Suprapubic skin (tissue), 4 donors: ENCODE results near the gene NET1. TPM values are rescaled to one million over a fixed set of nuclear protein-coding genes. Genes with fewer than 3 reads are reported as not detected.

Experiments
- DNase-seq, 2 donors: peaks; one replicate each; pipeline ENCODE4 v3.0.0-alpha.2; 2019; ENCODE audit warnings: low spot score in 2 of 2
- H3K27ac ChIP-seq: fragments of 200-600 bp; sonication (generic); one replicate; pipeline ENCODE4 v1.5.1; 2019
- H3K27me3 ChIP-seq: fragments of 200-600 bp; sonication (generic); one replicate; pipeline ENCODE4 v1.5.1; 2019
- H3K36me3 ChIP-seq: fragments of 200-600 bp; sonication (generic); one replicate; pipeline ENCODE4 v1.5.1; 2019
- H3K4me1 ChIP-seq: fragments of 200-600 bp; sonication (generic); one replicate; pipeline ENCODE4 v1.5.1; 2019
- H3K4me3 ChIP-seq: fragments of 200-600 bp; sonication (generic); one replicate; pipeline ENCODE4 v1.5.1; 2019; ENCODE audit warnings: mild to moderate bottlenecking
- H3K9me3 ChIP-seq: fragments of 200-600 bp; sonication (generic); one replicate; pipeline ENCODE4 v1.5.1; 2019
- EP300 ChIP-seq: sonication (generic); formaldehyde crosslinking; IDR thresholded peaks from one replicate; pipeline ENCODE4 v1.6.1; 2017; ENCODE audit warnings: antibody characterized with exemption
- POLR2A ChIP-seq, 2 donors: fragments of 450-650 bp; IDR thresholded peaks; one replicate each; pipeline ENCODE4 v1.6.1; 2017; ENCODE audit warnings: antibody characterized with exemption in 2 of 2, mild to moderate bottlenecking in 2 of 2, moderate library complexity in 2 of 2
- POLR2AphosphoS5 ChIP-seq, 3 donors: sonication (generic); formaldehyde crosslinking; IDR thresholded peaks; one replicate each; pipeline ENCODE4 v1.6.1; 2017; ENCODE audit warnings: antibody characterized with exemption in 3 of 3
- WGBS: methylation state at CpG from one replicate; pipeline ENCODE4 v1.1.5; 2018; 5-methylcytosine and 5-hydroxymethylcytosine counted together
- total RNA-seq, 4 donors: library from RNA; depleted of rRNA; stranded (reverse); fragments of >200 nt; gene quantifications; one replicate each; pipeline ENCODE4 v1.1.0, GENCODE V29; 2016
- TF ChIP-seq, protein P1 (sequence below), 2 donors: fragments of 200-600 bp in 1 of 2; fragments of 450-650 bp in 1 of 2; sonication (generic) in 1 of 2; IDR thresholded peaks; one replicate each; pipeline ENCODE4 v1.5.1; 2016 to 2019; ENCODE audit warnings: antibody characterized with exemption in 2 of 2, mild to moderate bottlenecking in 1 of 2, moderate library complexity in 1 of 2

The NET1 gene
- total RNA-seq, 4 donors from 2014 or later: 69.9 to 92.8 (median 76.2) TPM

DNA sequence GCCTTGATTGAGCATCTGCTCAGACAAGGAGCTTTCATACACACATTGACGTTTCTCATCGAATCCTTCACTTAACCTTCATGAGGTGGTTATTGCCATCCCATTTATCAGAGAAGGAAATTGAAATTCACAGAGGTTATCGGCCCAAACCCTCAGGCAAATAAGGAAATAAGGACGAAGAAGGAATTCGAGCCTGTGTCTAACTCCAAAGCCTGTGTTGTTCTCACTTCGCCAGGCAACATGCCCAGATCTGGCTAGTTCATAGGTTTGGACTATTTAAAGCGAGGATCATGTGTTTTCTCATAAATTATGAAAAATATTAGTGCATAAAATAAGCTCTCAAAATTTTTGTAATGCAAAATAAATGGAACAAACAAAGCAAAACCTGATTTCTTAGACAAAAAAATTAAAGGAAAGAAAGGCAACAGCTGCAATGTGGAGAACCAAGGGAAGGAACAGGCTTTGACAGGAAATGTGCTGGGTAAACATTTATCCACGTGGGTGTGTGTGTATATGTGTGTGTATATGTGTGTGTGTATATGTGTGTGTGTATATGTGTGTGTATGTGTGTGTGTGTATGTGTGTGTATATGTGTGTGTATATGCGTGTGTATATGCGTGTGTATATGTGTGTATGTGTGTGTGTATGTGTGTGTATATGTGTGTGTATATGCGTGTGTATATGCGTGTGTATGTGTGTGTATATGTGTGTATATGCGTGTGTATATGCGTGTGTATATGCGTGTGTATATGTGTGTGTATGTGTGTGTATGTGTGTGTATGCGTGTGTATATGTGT lies 42.8 kb upstream of the NET1 start:
- H3K27me3 ChIP-seq: peaks cover 13% of the 10 kb centered on the region
- no peak for DNase-seq
- TF ChIP-seq, protein P1, sequence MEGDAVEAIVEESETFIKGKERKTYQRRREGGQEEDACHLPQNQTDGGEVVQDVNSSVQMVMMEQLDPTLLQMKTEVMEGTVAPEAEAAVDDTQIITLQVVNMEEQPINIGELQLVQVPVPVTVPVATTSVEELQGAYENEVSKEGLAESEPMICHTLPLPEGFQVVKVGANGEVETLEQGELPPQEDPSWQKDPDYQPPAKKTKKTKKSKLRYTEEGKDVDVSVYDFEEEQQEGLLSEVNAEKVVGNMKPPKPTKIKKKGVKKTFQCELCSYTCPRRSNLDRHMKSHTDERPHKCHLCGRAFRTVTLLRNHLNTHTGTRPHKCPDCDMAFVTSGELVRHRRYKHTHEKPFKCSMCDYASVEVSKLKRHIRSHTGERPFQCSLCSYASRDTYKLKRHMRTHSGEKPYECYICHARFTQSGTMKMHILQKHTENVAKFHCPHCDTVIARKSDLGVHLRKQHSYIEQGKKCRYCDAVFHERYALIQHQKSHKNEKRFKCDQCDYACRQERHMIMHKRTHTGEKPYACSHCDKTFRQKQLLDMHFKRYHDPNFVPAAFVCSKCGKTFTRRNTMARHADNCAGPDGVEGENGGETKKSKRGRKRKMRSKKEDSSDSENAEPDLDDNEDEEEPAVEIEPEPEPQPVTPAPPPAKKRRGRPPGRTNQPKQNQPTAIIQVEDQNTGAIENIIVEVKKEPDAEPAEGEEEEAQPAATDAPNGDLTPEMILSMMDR (IDR thresholded peaks at IDR 0.05): no peak
- TF ChIP-seq POLR2AphosphoS5 (IDR thresholded peaks at IDR 0.05) (no peak), POLR2A (IDR thresholded peaks at IDR 0.05) (no peak), EP300 (no peak)
- no peaks in the 10 kb centered on the region for H3K36me3 ChIP-seq
- no peak overlapping the region for H3K27ac ChIP-seq
- 66% methylated on average over 16 of the region's 16 CpGs for WGBS
- no peaks in the 10 kb centered on the region for H3K9me3 ChIP-seq
- no peaks in the 10 kb centered on the region for H3K4me1 ChIP-seq
- no peak overlapping the region for H3K4me3 ChIP-seq

DNA sequence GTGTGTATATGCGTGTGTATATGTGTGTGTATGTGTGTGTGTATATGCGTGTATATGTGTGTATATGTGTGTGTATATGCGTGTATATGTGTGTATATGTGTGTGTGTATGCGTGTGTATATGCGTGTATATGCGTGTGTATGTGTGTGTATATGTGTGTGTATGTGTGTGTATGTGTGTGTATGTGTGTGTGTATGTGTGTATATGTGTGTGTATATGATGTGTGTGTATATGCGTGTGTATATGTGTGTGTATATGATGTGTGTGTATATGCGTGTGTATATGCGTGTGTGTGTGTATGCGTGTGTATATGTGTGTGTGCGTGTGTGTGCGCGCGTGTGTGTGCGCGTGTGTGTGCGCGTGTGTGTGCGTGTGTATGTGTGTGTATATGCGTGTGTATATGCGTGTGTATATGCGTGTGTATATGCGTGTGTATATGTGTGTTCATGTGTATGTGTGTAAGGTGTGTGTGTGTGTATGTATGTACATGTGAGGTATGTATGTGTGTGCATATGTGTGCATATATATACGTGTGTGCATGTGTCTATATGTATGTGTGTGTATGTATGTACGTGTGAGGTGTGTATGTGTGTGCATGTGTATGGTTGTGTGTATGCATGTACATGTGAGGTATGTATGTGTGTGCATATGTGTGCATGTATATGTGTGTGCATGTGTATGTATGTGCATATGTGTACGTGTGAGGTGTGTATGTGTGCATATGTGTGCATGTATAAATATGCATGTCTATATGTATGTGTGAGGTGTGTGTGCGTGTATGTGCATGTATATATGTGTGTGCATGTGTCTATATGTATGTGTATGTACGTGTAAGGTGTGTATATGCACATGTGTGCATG lies 41.6 kb upstream of the NET1 start:
- Histone ChIP-seq H3K4me1 (no peaks in the 10 kb centered on the region), H3K36me3 (no peaks in the 10 kb centered on the region), H3K9me3 (no peaks in the 10 kb centered on the region), H3K4me3 (no peak overlapping the region), H3K27ac (no peak overlapping the region), H3K27me3 (peaks cover 5% of the 10 kb centered on the region)
- WGBS: 91% methylated on average over 28 of the region's 28 CpGs
- DNase-seq: no peak
- TF ChIP-seq POLR2A (IDR thresholded peaks at IDR 0.05) (no peak), EP300 (no peak), POLR2AphosphoS5 (IDR thresholded peaks at IDR 0.05) (no peak)
- TF ChIP-seq, protein P1 (IDR thresholded peaks at IDR 0.05): no peak

DNA sequence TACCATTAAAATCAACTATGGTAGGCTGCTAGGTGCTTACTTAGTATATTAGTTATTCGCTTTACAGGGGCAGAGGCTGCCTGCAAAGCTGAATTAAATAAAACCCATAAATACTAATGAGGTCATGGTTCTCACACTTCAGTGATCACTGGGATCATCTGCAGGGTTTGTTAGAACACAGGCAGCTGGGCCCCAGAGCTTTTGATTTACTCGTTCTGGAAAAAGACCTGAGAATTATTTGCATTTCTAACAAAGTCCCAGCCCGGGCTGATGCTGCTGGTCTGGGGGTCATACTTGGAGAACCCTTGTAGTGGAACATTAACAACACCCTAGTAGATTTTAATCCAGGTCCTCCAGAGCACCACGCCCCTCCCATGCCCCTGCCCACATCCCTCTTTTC lies 39.0 kb upstream of the NET1 start:
- Histone ChIP-seq H3K36me3 (no peaks in the 10 kb centered on the region), H3K4me3 (no peak overlapping the region), H3K27ac (no peak overlapping the region), H3K4me1 (no peaks in the 10 kb centered on the region), H3K27me3 (no peaks in the 10 kb centered on the region), H3K9me3 (no peaks in the 10 kb centered on the region)
- 74% methylated on average over 4 of the region's 4 CpGs for WGBS
- no peak for TF ChIP-seq POLR2A (IDR thresholded peaks at IDR 0.05)
- TF ChIP-seq EP300: no peak
- TF ChIP-seq, protein P1 (IDR thresholded peaks at IDR 0.05): no peak
- TF ChIP-seq POLR2AphosphoS5 (IDR thresholded peaks at IDR 0.05): no peak
- DNase-seq: no peak

DNA sequence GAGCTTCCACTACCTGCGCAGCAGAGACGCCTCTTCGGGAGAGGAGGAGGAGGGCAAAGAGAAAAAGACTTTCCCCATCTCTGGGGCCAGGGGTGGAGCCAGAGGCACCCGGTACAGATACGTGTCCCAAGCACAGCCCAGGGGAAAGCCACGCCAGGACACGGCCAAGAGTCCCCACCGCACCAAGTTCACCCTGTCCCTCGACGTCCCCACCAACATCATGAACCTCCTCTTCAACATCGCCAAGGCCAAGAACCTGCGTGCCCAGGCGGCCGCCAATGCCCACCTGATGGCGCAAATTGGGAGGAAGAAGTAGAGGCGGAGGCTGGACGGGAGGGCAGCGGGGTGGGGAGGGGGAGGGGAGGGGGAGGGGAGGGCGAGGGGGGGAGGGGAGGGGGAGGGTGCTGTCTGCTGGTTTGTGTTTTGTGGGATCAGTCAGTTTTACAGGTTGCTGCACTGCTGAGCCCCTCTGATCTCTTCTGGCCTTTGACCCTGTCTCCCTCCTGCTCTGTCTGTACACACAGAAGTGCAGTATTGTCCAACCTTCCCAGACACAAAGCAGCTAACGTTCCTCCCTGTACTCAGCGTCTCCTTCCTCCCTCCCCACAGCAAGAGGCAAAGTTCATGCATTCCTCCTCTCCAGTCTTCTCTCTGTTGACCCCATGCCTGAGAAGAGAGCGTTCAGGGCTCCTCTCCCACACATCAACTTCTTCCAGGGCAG lies 38.3 kb upstream of the NET1 start:
- Histone ChIP-seq H3K36me3 (no peaks in the 10 kb centered on the region), H3K9me3 (no peaks in the 10 kb centered on the region), H3K27me3 (no peaks in the 10 kb centered on the region), H3K4me1 (no peaks in the 10 kb centered on the region), H3K27ac (no peak overlapping the region), H3K4me3 (no peak overlapping the region)
- 82% methylated on average over 13 of the region's 22 CpGs for WGBS
- TF ChIP-seq POLR2AphosphoS5 (IDR thresholded peaks at IDR 0.05) (no peak), EP300 (no peak)
- TF ChIP-seq, protein P1 (IDR thresholded peaks at IDR 0.05): no peak
- DNase-seq: no peak
